DMS53 treated with DMSO at 0.1 percent for 48 hours (cell line): Measurements from ENCODE around the gene CKAP5.
A peak's percentile ranks its signal among the peaks of the same experiment; 100 is the strongest.

Experiments
- DNase-seq: peaks from one replicate; lab custom pipeline; 2025; ENCODE audit not compliant: unreplicated experiment; lab: John Stamatoyannopoulos, UW

CKAP5 gene

GRCh38 chr11:46701078-46701654 lies 144.9 kb downstream of the CKAP5 start:
- DNase-seq, result no peak

GRCh38 chr11:46700241-46701077 lies 145.6 kb downstream of the CKAP5 start, which contains the start of the genes ARHGAP1 and ZNF408:
Gene ARHGAP1, minus strand, starts transcription at chr11:46700619. Its CDS starts 4,512 bp downstream, at chr11:46696107.
Gene ZNF408, plus strand, starts transcription at chr11:46701031. Its CDS starts 17 bp downstream, at chr11:46701048.
- peak; percentile 89 for DNase-seq

- no peak for DNase-seq
Measured at GRCh38 chr11:46698597-46698996, 147.5 kb downstream of the CKAP5 start.

GRCh38 chr11:46697723-46698122 lies 148.4 kb downstream of the CKAP5 start:
- no peak for DNase-seq

GRCh38 chr11:46697303-46697702 lies 148.8 kb downstream of the CKAP5 start:
- DNase-seq, result no peak

GRCh38 chr11:46696212-46696558 lies 149.9 kb downstream of the CKAP5 start:
- DNase-seq, result no peak

GRCh38 chr11:46695345-46696211 lies 150.5 kb downstream of the CKAP5 start:
- DNase-seq, result no peak

- DNase-seq, result no peak
Measured at GRCh38 chr11:46694607-46695006, 151.5 kb downstream of the CKAP5 start.

- DNase-seq, result no peak
Measured at GRCh38 chr11:46694072-46694471, 152.0 kb downstream of the CKAP5 start.

- no peak for DNase-seq
Measured at GRCh38 chr11:46693597-46694012, 152.5 kb downstream of the CKAP5 start.
